ENCODE measurements around the gene QSOX1.

DNA sequence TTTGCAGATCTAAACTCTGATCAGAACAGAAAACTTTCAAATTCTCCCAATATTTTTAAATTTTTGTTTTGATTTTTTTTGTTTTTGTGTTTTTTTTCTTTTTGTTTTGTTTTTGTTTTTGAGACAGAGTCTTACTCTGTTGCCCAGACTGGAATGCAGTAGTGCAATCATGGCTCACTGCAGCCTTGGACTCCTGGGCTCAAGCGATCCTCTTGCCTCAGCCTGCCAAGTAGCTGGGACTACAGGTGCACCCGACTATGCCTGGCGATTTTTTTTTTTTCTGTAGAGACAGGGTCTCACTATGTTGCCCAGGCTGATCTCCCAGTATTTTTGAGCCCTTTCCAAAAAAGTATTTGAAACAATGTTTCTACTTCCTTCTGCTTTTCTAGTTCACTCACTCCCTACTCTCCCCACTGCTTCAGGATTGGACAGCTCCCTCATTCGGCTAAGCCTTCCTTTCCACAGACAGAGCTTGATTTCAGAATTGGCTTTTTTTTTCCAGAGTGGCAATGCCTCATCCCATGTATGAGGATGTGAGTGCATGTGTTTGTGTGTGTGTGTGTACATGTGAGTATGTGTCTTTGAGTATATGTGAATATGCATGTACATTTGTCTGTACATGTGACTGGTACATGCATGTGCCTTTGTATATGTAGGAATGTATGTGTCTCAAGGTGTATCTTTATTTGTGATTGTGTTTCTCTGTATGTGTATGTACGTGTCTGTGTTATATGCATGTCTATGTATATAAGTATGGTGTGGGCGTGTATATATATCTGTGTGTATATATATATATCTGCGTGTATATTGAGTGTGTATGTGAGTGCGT, 87.3 kb downstream of the QSOX1 start:
- TF ChIP-seq, protein P1, sequence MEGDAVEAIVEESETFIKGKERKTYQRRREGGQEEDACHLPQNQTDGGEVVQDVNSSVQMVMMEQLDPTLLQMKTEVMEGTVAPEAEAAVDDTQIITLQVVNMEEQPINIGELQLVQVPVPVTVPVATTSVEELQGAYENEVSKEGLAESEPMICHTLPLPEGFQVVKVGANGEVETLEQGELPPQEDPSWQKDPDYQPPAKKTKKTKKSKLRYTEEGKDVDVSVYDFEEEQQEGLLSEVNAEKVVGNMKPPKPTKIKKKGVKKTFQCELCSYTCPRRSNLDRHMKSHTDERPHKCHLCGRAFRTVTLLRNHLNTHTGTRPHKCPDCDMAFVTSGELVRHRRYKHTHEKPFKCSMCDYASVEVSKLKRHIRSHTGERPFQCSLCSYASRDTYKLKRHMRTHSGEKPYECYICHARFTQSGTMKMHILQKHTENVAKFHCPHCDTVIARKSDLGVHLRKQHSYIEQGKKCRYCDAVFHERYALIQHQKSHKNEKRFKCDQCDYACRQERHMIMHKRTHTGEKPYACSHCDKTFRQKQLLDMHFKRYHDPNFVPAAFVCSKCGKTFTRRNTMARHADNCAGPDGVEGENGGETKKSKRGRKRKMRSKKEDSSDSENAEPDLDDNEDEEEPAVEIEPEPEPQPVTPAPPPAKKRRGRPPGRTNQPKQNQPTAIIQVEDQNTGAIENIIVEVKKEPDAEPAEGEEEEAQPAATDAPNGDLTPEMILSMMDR (IDR thresholded peaks at IDR 0.05; ENCODE audit: low read length), result no peak
- TF ChIP-seq EZH2 (IDR thresholded peaks at IDR 0.05; ENCODE audit: borderline replicate concordance, low read length), result no peak

Data from OCI-LY1 (cell line).